ENCODE data around the gene UNC45B.

DNA sequence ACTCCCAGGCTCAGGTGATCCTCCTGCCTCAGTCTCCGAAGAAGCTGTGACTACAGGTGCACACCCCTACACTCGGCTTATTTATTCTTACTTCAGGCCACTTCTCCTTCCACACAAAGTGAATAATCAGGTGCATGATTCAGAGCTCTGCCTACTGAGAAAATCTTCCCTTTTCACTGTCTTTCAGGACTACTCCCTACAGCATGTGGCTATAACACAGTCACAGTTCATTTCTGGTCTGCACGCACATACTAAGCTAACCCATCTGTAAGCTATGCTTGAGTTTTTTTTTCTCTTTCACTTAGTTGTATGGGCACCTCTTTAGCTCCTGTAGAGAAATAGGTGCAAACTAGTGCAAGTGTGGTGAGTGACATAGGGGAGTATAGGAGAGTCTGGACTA lies 87.7 kb downstream of the UNC45B start:
- TF ChIP-seq, protein P1, sequence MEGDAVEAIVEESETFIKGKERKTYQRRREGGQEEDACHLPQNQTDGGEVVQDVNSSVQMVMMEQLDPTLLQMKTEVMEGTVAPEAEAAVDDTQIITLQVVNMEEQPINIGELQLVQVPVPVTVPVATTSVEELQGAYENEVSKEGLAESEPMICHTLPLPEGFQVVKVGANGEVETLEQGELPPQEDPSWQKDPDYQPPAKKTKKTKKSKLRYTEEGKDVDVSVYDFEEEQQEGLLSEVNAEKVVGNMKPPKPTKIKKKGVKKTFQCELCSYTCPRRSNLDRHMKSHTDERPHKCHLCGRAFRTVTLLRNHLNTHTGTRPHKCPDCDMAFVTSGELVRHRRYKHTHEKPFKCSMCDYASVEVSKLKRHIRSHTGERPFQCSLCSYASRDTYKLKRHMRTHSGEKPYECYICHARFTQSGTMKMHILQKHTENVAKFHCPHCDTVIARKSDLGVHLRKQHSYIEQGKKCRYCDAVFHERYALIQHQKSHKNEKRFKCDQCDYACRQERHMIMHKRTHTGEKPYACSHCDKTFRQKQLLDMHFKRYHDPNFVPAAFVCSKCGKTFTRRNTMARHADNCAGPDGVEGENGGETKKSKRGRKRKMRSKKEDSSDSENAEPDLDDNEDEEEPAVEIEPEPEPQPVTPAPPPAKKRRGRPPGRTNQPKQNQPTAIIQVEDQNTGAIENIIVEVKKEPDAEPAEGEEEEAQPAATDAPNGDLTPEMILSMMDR (IDR thresholded peaks at IDR 0.05; ENCODE audit: control extremely low read depth in 1 of 3, insufficient read depth in 1 of 3, low read depth in 1 of 3, low read length in 3 of 3): no peak
- TF ChIP-seq EZH2 (IDR thresholded peaks at IDR 0.05; ENCODE audit: low read depth, low read length, severe bottlenecking) (no peak), EP300 (IDR thresholded peaks at IDR 0.05; ENCODE audit: borderline replicate concordance in 1 of 2, low read depth in 2 of 2, low read length in 2 of 2) (no peak), POLR2A (IDR thresholded peaks at IDR 0.05; ENCODE audit: control extremely low read depth in 1 of 2, low read depth in 2 of 2, low read length in 2 of 2) (no peak), GABPA (IDR thresholded peaks at IDR 0.05; ENCODE audit: borderline replicate concordance, insufficient read depth, low read length) (no peak), SIX5 (IDR thresholded peaks at IDR 0.05; ENCODE audit: low read depth, low read length) (no peak), POLR2AphosphoS5 (IDR thresholded peaks at IDR 0.05; ENCODE audit: low read depth, low read length) (no peak), PHF8 (conservative IDR thresholded peaks at IDR 0.05; ENCODE audit: low read depth, low read length) (no peak)
